ENCODE measurements around the gene ZNF580.

The ZNF580 gene

DNA sequence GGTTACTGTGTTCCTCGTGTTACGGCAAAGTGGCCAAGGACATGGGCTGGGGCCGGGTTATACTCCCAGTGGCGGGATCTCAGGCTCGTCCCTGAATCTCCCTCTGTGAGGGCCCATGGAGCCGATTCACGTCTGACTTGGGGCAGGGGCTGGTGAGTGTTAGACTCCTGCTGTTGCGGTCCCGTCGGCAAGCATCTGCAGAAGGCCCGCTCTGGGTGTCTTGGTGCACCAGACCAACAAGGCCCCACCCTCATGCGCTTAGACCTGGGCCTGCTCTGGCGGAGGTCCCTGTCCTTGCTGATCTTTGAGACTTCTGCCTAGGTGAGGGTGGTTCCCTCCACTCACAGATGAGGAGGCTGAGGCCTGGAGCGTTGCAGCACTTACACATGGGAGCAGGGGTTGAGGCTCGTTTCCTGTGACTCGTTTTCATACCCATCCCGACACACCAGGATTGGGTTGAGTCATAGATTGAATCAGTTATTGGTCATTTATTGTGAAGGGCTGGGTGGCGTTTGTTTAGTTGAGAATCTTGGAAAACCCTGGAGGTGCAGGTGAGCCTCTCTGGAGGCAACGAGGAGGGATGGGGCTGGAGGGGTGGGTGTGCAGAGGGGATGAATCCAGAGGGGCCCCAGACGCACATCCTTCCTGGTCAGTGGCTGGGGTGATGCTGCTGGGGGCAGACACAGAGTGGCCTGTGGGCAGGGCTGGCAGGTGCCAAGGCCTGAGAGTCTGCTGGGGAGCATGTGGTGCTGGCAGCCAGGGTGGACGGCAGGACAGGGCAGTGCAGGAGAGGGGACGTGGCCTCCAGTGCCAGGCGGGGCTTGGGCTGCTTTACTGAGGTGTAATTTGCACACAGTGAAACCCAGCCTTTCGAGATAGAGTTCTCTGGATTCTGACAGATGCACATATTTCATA lies 38.8 kb downstream of the ZNF580 start:
- no peak for DNase-seq (ENCODE audit: low read depth)

GRCh38 chr19:55680339-55681130 lies 39.7 kb downstream of the ZNF580 start:
- DNase-seq (ENCODE audit: low read depth) = no peak

DNA sequence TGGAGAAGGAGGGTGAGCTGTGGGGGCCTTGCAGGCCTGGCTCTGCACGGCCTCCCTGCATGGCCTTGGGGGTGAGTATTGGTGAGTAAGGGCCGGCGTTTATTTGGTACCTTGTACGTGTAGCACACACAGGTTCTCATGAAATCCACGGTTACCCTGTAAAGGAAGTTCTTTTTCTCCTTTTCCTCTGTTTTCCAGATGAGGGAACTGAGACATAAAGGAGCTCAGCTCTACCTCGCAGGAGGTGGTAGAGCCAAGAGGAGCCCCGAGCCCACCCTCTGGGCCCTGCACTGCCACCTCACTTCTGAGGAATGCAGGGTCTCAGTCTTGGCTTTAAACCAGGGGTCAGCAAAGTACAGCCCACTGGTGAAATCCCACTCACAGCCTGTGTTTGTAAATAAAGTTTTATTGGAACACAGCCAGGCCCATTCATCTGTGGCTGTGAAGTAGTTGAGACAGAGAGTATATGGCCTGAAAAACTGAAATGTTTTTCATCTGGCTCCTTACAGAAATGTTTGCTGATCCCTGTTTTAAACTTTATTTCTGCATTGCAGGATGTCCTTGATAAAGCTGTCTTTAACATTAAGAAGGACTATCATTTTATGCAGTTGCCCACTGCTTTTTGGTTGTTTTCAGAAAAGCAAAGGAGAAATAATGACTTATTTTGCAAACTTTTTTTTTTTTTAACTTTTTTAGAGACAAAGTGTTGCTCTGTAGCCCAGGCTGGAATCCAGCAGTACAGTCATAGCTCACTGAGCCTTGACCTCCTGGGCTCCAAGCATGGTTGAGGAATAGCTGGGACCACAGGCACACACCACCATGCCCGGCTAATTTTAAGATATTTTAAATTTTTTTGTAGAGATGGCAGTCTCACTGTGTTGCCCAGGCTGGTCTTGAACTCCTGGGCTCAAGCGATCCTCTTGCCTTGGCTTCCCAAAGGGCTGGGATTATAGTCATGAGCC lies 40.6 kb downstream of the ZNF580 start:
- no peak for DNase-seq (ENCODE audit: low read depth)

- DNase-seq (ENCODE audit: low read depth) = no peak
These were observed 42.9 kb downstream of the ZNF580 start for GRCh38 chr19:55683449-55684261.

- DNase-seq (ENCODE audit: low read depth) = no peak
These were observed 44.3 kb downstream of the ZNF580 start for GRCh38 chr19:55684946-55685681.

DNA sequence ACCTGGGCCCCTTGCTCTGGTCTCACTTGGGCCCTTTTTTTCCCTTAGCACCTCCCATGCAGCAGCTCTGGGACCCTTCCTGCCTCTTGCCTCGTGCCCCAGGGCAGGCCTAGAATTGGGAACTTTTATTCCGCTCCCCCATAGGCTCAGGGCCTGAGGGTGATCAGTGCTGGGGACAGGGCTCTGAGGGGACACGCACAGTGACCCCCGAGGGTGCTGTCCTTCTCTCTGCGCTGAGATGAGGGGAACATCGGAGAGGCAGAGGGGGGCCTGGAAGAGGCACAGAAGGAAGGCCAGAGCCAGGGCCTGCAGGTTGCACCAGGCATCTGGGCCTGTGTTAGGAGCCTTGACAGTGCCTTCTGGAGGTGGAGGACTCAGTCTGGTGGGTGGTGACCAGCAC lies 45.0 kb downstream of the ZNF580 start:
- DNase-seq (ENCODE audit: low read depth) = no peak

DNA sequence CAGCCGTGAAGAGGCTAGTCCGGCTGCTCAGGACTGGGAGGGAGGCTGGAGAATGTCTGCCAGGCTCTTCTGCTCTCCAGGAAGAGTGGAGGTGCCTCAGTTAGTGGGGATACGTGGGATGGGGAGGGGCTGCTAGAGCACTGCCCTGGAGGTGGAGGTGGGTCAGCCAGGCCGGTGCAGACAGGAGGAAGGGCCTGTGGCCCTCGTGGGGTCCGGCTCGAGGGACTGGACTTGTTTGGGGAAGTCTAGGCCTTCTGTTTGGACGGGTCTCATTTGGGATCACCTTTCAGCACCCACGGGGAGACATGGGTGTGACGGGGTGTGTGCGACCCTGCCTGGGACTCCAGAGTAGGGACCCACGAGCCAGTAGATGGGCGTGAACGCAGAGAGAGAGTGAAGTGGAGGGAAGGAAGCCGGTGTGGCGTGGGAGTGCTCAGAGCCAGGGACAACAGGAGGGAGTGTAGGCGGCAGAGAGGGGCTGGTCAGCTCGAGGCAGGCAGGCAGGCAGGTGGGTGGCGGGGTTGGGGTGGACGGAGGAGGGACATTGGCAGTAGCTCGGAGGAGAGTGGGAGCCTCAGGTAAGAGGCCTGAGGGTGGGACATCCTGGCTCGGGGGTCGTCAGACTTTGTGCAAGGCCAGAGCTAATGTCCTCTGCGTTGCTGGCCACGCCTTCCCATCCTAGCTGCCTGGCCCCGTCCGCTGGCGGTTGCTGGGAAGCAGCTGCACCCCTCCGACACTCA lies 45.7 kb downstream of the ZNF580 start:
- DNase-seq (ENCODE audit: low read depth) = no peak

DNA sequence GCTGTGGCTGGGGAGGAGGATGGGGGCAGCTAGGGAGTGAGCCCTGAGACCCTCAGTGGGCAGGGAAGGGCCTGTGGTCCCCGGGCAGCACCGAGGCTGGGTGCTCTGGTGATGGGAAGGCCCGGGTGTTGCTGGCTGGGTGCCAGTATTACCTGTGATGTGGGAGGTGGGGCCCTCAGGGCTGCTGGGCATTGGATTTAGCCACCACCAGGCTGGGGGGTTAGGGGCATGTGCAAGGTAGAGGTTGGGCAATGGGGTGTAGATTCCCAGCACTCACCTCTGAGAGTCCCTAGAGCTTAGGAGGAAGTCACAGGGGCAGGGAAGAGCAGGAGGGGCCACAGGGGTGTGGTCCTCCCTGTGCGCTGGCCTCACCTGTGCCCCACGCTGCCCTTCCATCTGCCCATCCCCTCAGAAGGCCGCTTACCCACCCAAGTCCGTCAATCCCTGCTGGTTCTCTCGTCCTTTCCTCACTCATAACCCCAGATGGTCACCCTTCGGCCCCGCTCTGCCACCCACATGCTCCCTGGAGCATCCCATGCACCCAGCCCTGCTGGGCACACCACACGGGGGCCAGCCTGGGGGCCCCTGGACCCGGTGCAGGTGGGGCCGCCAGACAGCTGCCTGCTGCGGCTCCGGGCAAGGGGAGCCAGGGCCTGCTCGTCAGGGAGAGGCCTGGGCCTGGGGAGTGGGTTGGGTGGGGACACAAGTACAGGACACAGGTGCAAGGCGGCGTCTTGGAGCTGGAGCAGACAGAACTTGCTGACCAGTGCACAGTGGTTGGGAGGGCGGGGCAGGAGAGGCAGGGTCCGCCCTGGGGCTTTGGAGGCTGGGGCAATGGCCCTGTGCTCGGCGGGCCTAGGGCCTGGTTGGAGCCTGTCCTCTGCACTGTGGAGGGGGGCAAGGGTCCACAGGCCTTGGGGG lies 46.7 kb downstream of the ZNF580 start:
- no peak for DNase-seq (ENCODE audit: low read depth)

GRCh38 chr19:55688422-55689218 lies 47.8 kb downstream of the ZNF580 start:
- DNase-seq (ENCODE audit: low read depth) = no peak

GRCh38 chr19:55689411-55690108 lies 48.8 kb downstream of the ZNF580 start:
- DNase-seq (ENCODE audit: low read depth) = no peak

DNA sequence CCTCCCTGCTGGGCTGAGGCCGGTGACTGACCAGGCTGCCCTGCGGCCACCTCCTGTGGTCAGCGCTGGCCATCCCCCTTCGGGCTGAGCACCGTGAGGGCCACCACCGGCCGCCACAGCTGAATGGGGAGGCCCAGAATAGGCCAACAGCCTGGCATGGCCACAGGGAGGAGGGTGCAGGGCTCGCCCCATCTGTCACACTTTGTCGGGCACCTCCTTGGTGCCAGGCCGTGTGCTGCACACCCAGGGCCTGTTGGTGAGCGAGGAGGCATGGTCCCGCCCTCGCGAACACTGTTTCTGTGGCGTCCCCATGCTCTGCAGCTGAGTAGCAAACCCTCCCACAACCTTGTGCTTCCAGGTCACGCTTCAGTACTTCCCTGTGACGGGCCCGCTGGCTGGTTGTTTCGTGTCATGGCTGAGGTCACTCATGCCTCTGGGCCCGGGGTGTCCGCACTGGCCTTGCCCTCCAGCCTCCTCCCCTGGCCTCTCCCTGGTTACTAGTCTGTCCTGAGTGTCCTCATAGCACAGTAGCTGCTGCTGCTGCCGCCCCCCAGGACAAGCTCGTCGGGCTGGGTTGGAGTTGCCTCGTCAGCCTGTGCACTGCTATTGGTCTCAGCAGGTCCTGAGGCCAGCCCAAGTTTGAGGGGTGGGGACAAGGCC lies 49.4 kb downstream of the ZNF580 start:
- no peak for DNase-seq (ENCODE audit: low read depth)

DNA sequence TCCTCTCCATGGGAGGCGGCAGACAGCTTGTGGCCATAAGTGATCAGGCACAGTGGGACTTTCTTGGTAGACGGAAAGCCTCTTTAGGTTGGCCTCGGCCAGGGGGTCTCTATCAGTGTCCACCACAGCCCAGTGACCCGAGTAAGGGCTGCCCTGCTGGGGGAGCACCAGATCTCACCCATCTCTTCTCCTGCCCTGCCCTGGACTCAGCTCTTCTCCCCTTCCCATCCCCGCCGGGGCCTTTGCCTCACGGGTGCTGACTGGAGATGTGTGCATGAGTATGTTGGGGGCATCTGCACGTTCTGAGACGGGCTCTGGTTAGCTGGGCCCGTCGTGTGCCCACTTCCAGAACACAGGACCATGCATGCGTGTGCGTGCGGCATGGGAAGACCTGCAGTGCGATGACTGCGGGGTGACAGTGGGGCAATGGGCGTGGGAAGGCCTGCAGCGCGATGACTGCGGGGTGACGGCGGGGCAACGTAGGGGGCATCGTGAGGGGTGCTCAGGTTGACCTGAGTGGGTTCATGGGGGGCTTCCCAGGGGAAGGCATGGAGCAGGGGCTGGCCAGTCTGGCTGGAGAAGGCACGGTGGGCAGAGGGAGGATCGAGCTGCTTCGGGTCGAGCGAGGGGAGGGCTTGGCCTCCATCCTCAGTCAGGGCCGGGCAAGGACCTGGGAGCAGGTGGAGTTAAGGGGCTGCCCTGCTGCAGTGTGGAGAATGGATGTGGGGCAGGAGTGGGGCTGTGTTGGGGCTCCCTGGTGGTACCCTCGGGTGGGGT lies 50.2 kb downstream of the ZNF580 start:
- DNase-seq (ENCODE audit: low read depth) = no peak

GRCh38 chr19:55691561-55692481 lies 51.0 kb downstream of the ZNF580 start:
- DNase-seq (ENCODE audit: low read depth) = no peak

DNA sequence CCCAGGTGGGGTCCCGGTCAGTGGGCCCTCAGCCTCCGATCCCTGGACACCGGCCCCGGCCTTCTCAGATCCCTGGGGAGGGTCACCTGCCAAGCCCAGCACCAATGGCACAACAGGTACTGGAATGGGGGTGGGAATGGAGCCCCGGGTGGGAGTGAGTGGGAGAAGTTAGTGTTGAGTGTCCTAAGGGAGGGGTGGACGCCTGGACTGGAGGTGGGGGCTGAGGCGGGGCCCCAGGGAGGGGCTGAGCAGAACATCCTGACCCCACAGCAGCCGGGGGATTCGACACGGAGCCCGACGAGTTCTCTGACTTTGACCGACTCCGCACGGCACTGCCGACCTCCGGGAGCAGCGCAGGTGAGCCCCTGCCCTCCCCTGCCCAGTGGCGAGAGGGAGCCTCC lies 51.9 kb downstream of the ZNF580 start:
- no peak for DNase-seq (ENCODE audit: low read depth)
